ENCODE results near the gene OTUD3.

DNA sequence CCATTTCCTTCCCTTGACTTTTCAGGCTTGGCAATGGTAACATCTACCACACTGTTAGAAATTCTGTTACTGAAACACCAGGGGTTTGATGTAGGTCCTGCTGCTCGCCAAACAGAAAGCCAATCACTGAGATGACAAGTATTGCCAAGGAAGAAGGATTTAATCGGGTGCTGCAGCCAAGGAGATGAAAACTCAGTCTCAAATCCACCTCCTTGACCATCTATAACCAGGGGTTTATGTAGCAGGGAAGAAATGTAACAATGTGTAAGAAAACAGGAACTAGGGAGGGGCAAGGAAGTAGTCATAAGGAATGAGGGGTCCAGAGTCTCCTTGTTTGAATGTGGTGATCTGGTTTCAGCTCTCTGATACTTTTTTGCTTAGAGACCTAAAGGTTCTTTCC lies 71.9 kb downstream of the OTUD3 start:
- TF ChIP-seq EZH2 (IDR thresholded peaks at IDR 0.05; ENCODE audit: borderline replicate concordance, low read length): no peak
- TF ChIP-seq, protein P1, sequence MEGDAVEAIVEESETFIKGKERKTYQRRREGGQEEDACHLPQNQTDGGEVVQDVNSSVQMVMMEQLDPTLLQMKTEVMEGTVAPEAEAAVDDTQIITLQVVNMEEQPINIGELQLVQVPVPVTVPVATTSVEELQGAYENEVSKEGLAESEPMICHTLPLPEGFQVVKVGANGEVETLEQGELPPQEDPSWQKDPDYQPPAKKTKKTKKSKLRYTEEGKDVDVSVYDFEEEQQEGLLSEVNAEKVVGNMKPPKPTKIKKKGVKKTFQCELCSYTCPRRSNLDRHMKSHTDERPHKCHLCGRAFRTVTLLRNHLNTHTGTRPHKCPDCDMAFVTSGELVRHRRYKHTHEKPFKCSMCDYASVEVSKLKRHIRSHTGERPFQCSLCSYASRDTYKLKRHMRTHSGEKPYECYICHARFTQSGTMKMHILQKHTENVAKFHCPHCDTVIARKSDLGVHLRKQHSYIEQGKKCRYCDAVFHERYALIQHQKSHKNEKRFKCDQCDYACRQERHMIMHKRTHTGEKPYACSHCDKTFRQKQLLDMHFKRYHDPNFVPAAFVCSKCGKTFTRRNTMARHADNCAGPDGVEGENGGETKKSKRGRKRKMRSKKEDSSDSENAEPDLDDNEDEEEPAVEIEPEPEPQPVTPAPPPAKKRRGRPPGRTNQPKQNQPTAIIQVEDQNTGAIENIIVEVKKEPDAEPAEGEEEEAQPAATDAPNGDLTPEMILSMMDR (IDR thresholded peaks at IDR 0.05; ENCODE audit: low read length): no peak
